K562 (cell line): ENCODE data around the gene TMEM127.

Experiments
- HLTF ChIP-seq: fragments of 450-650 bp; IDR thresholded peaks from 2 replicates; pipeline ENCODE4 v1.6.1; 2016
- JUND ChIP-seq, 2 experiments: IDR thresholded peaks; 2 replicates in 1 of 2; 3 replicates in 1 of 2; pipeline ENCODE4 v1.6.1; 2011; ENCODE audit warnings: borderline replicate concordance in 2 of 2, low read depth in 2 of 2, low read length in 2 of 2, improper control_type of control experiment in 1 of 2, missing biosample characterization in 1 of 2, missing genetic modification characterization in 1 of 2, missing genetic modification reagents in 1 of 2
- KAT2B ChIP-seq: IDR thresholded peaks from one replicate; pipeline ENCODE4 v1.6.1; 2012; ENCODE audit warnings: low read depth, mild to moderate bottlenecking, control low read depth, inconsistent platforms, low read length, moderate library complexity
- SIN3A ChIP-seq, 2 experiments: fragments of 150-350 bp in 1 of 2; IDR thresholded peaks; 2 replicates each; pipeline ENCODE4 v1.6.1; 2011 to 2016; ENCODE audit warnings: borderline replicate concordance in 2 of 2, low read depth in 2 of 2, low read length in 2 of 2, mild to moderate bottlenecking in 2 of 2, moderate library complexity in 2 of 2; ENCODE audit not compliant: control insufficient read depth in 1 of 2
- SMARCB1 ChIP-seq: IDR thresholded peaks from 2 replicates; pipeline ENCODE4 v1.6.1; 2011; ENCODE audit warnings: improper control_type of control experiment, low read depth; ENCODE audit not compliant: insufficient read length
- TCFL5 ChIP-seq: fragments of 250-450 bp; sonication (Bioruptor Pico); conservative IDR thresholded peaks from 2 replicates; pipeline ENCODE4 v1.6.1; 2021; ENCODE audit warnings: mild to moderate bottlenecking, moderate library complexity, matching md5 sums
- ZNF274 ChIP-seq: IDR thresholded peaks from 2 replicates; pipeline ENCODE4 v1.6.1; 2011; ENCODE audit warnings: low read depth, mild to moderate bottlenecking, low read length, moderate library complexity, borderline replicate concordance
- TF ChIP-seq, protein P1 (sequence below), 2 experiments: fragments of 450-650 bp; formaldehyde crosslinking in 1 of 2; IDR thresholded peaks; 2 replicates each; pipeline versions ENCODE4 v1.4.0 to v1.6.1; 2014 to 2020; ENCODE audit warnings: mild to moderate bottlenecking in 2 of 2, borderline replicate concordance in 1 of 2, low read depth in 1 of 2
- TF ChIP-seq, protein P2 (sequence below), 3 experiments: IDR thresholded peaks in 2 of 3; conservative IDR thresholded peaks in 1 of 3; 2 replicates each; pipeline ENCODE4 v1.5.1; 2011 to 2012; ENCODE audit warnings: low read length in 3 of 3, mild to moderate bottlenecking in 3 of 3, control low read depth in 2 of 3, improper control_type of control experiment in 1 of 3, inconsistent platforms in 1 of 3, low read depth in 1 of 3, mixed read lengths in 1 of 3, moderate library complexity in 1 of 3; ENCODE audit not compliant: insufficient read depth in 2 of 3

DNA sequence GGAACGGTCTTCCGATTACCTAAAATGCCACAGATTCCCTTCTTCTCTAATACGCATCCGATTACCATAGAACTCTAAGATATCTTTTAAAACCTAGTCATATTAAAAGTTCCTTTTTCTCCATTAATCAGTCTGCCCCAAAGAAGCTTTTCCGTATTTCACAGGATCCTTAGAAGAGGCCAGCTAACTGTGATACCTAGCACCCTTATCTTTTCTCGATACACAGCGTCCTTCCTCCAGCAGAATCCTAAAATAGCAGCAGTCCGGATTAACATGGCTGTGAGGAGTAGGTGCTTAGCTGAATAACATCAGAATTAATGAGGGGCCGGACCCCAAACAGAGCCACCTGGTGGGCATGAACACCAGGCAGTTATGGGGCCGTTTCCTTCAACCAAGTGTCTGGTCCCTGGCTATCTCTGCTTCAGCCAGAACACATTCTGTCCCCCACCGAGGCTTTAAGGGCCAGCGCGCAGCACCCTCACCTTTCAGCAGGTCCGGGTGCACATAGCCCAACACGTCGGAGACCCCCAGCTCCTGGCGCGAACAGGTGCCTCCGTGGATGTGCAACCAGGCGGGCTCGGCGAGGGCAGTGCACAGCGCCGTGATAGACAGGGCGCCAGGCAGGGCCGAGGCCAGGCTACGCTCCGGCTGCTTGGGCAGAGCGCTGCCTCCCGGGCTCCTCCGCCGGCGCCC lies 995 bp downstream of the TMEM127 start:
- no peak for TF ChIP-seq ZNF274
- TF ChIP-seq SIN3A (IDR thresholded peaks at IDR 0.05; ENCODE audit: borderline replicate concordance in 2 of 2, control insufficient read depth in 1 of 2, low read depth in 2 of 2, low read length in 2 of 2): 0 out of 4 replicates have a peak, but pooled peaks of 1 of the 2 experiments have one; percentile 3
- TF ChIP-seq, protein P1, sequence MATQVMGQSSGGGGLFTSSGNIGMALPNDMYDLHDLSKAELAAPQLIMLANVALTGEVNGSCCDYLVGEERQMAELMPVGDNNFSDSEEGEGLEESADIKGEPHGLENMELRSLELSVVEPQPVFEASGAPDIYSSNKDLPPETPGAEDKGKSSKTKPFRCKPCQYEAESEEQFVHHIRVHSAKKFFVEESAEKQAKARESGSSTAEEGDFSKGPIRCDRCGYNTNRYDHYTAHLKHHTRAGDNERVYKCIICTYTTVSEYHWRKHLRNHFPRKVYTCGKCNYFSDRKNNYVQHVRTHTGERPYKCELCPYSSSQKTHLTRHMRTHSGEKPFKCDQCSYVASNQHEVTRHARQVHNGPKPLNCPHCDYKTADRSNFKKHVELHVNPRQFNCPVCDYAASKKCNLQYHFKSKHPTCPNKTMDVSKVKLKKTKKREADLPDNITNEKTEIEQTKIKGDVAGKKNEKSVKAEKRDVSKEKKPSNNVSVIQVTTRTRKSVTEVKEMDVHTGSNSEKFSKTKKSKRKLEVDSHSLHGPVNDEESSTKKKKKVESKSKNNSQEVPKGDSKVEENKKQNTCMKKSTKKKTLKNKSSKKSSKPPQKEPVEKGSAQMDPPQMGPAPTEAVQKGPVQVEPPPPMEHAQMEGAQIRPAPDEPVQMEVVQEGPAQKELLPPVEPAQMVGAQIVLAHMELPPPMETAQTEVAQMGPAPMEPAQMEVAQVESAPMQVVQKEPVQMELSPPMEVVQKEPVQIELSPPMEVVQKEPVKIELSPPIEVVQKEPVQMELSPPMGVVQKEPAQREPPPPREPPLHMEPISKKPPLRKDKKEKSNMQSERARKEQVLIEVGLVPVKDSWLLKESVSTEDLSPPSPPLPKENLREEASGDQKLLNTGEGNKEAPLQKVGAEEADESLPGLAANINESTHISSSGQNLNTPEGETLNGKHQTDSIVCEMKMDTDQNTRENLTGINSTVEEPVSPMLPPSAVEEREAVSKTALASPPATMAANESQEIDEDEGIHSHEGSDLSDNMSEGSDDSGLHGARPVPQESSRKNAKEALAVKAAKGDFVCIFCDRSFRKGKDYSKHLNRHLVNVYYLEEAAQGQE (IDR thresholded peaks at IDR 0.05; ENCODE audit: borderline replicate concordance): no peak
- TF ChIP-seq, protein P1 (CRISPR knock-in tag; IDR thresholded peaks at IDR 0.05; ENCODE audit: low read depth): no peak
- no peak for TF ChIP-seq TCFL5 (CRISPR knock-in tag)
- TF ChIP-seq KAT2B: no peak
- no peak for TF ChIP-seq JUND (IDR thresholded peaks at IDR 0.05; ENCODE audit: borderline replicate concordance, low read depth, low read length)
- TF ChIP-seq JUND (tag; IDR thresholded peaks at IDR 0.05; ENCODE audit: borderline replicate concordance, low read depth, low read length): no peak
- TF ChIP-seq, protein P2, sequence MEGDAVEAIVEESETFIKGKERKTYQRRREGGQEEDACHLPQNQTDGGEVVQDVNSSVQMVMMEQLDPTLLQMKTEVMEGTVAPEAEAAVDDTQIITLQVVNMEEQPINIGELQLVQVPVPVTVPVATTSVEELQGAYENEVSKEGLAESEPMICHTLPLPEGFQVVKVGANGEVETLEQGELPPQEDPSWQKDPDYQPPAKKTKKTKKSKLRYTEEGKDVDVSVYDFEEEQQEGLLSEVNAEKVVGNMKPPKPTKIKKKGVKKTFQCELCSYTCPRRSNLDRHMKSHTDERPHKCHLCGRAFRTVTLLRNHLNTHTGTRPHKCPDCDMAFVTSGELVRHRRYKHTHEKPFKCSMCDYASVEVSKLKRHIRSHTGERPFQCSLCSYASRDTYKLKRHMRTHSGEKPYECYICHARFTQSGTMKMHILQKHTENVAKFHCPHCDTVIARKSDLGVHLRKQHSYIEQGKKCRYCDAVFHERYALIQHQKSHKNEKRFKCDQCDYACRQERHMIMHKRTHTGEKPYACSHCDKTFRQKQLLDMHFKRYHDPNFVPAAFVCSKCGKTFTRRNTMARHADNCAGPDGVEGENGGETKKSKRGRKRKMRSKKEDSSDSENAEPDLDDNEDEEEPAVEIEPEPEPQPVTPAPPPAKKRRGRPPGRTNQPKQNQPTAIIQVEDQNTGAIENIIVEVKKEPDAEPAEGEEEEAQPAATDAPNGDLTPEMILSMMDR (IDR thresholded peaks at IDR 0.05 in 2 of 3, conservative IDR thresholded peaks at IDR 0.05 in 1 of 3; ENCODE audit: insufficient read depth in 2 of 3, low read depth in 1 of 3, low read length in 3 of 3): peak; percentile 46 to 55 (median 47); a peak in 5 of 6 replicates
- no peak for TF ChIP-seq HLTF
- no peak for TF ChIP-seq SMARCB1
